HEK293 (cell line): Measurements from ENCODE around the gene SORT1.

Source experiments
- INSM2 ChIP-seq: fragments of 450-650 bp; formaldehyde crosslinking; IDR thresholded peaks from 2 replicates; pipeline ENCODE4 v1.5.1; 2016; ENCODE audit warnings: missing biosample characterization, missing genetic modification characterization
- MEIS1 ChIP-seq: sonication (generic); formaldehyde crosslinking; IDR thresholded peaks from 2 replicates; pipeline ENCODE4 v1.8.1; 2022; ENCODE audit warnings: missing genetic modification reagents, mild to moderate bottlenecking, borderline replicate concordance
- PRDM2 ChIP-seq: fragments of 450-650 bp; formaldehyde crosslinking; IDR thresholded peaks from 2 replicates; pipeline ENCODE4 v1.5.1; 2016; ENCODE audit warnings: missing biosample characterization, missing genetic modification characterization, borderline replicate concordance
- YY1 ChIP-seq: fragments of 450-650 bp; formaldehyde crosslinking; IDR thresholded peaks from 2 replicates; pipeline ENCODE4 v1.5.1; 2018; ENCODE audit warnings: missing biosample characterization, missing genetic modification characterization
- ZBTB20 ChIP-seq: fragments of 450-650 bp; formaldehyde crosslinking; IDR thresholded peaks from 2 replicates; pipeline ENCODE4 v1.5.1; 2016; ENCODE audit warnings: missing biosample characterization, missing genetic modification characterization
- ZBTB6 ChIP-seq: fragments of 450-650 bp; formaldehyde crosslinking; IDR thresholded peaks from 2 replicates; pipeline ENCODE4 v1.5.1; 2017; ENCODE audit warnings: missing biosample characterization, missing genetic modification characterization
- ZNF146 ChIP-seq: fragments of 450-650 bp; formaldehyde crosslinking; IDR thresholded peaks from 2 replicates; pipeline ENCODE4 v1.5.1; 2016; ENCODE audit warnings: missing biosample characterization, missing genetic modification characterization
- ZNF148 ChIP-seq: fragments of 450-650 bp; formaldehyde crosslinking; IDR thresholded peaks from 2 replicates; pipeline ENCODE4 v1.5.0; 2017; ENCODE audit warnings: missing biosample characterization, missing genetic modification characterization, borderline replicate concordance
- ZNF157 ChIP-seq: fragments of 450-650 bp; formaldehyde crosslinking; IDR thresholded peaks from 2 replicates; pipeline ENCODE4 v1.5.1; 2016; ENCODE audit warnings: missing biosample characterization, missing genetic modification characterization
- ZNF169 ChIP-seq: fragments of 450-650 bp; formaldehyde crosslinking; IDR thresholded peaks from 2 replicates; pipeline ENCODE4 v1.5.1; 2016; ENCODE audit warnings: missing biosample characterization, missing genetic modification characterization
- ZNF174 ChIP-seq: fragments of 450-650 bp; formaldehyde crosslinking; IDR thresholded peaks from 2 replicates; pipeline ENCODE4 v1.5.0; 2017; ENCODE audit warnings: missing biosample characterization, mild to moderate bottlenecking, missing genetic modification characterization
- ZNF223 ChIP-seq: fragments of 450-650 bp; formaldehyde crosslinking; IDR thresholded peaks from 2 replicates; pipeline ENCODE4 v1.5.1; 2016; ENCODE audit warnings: missing biosample characterization, missing genetic modification characterization
- ZNF248 ChIP-seq: fragments of 450-650 bp; formaldehyde crosslinking; IDR thresholded peaks from 2 replicates; pipeline ENCODE4 v1.5.1; 2017; ENCODE audit warnings: missing biosample characterization, missing genetic modification characterization
- ZNF302 ChIP-seq: fragments of 450-650 bp; formaldehyde crosslinking; IDR thresholded peaks from 2 replicates; pipeline ENCODE4 v1.5.1; 2016; ENCODE audit warnings: missing biosample characterization, missing genetic modification characterization, low read depth
- ZNF391 ChIP-seq: fragments of 450-650 bp; formaldehyde crosslinking; IDR thresholded peaks from 2 replicates; pipeline ENCODE4 v1.5.1; 2016; ENCODE audit warnings: low read depth, missing biosample characterization, missing genetic modification characterization, borderline replicate concordance
- ZNF510 ChIP-seq: fragments of 450-650 bp; formaldehyde crosslinking; IDR thresholded peaks from 2 replicates; pipeline ENCODE4 v1.5.1; 2018; ENCODE audit warnings: mild to moderate bottlenecking, missing genetic modification characterization, missing biosample characterization; ENCODE audit not compliant: insufficient replicate concordance
- ZNF624 ChIP-seq: fragments of 450-650 bp; formaldehyde crosslinking; IDR thresholded peaks from 2 replicates; pipeline ENCODE4 v1.5.1; 2017; ENCODE audit warnings: missing biosample characterization, missing genetic modification characterization
- ZNF626 ChIP-seq: fragments of 450-650 bp; sonication (Bioruptor Pico); formaldehyde crosslinking; IDR thresholded peaks from 2 replicates; pipeline ENCODE4 v1.5.1; 2018; ENCODE audit warnings: missing biosample characterization, missing genetic modification characterization, inconsistent platforms
- ZNF777 ChIP-seq: fragments of 450-650 bp; formaldehyde crosslinking; IDR thresholded peaks from 2 replicates; pipeline ENCODE4 v1.5.1; 2017; ENCODE audit warnings: missing biosample characterization, missing genetic modification characterization, borderline replicate concordance
- ZNF792 ChIP-seq: fragments of 450-650 bp; formaldehyde crosslinking; IDR thresholded peaks from 2 replicates; pipeline ENCODE4 v1.5.1; 2016; ENCODE audit warnings: missing biosample characterization, missing genetic modification characterization
- ZNF843 ChIP-seq: fragments of 450-650 bp; formaldehyde crosslinking; IDR thresholded peaks from 2 replicates; pipeline ENCODE4 v1.5.1; 2016; ENCODE audit warnings: missing biosample characterization, missing genetic modification characterization
- ZSCAN4 ChIP-seq: fragments of 450-650 bp; formaldehyde crosslinking; IDR thresholded peaks from 2 replicates; pipeline ENCODE4 v1.5.1; 2017; ENCODE audit warnings: missing biosample characterization, missing genetic modification characterization

Gene SORT1

GRCh38 chr1:109425391-109426280 is 27.9 kb upstream of the SORT1 start (continued):
- 0 out of 2 replicates have a peak, but pooled peaks have one; percentile 49 for TF ChIP-seq INSM2 (tag by site-specific recombination)
- no peak for TF ChIP-seq MEIS1 (CRISPR knock-in tag)
- TF ChIP-seq ZNF626 = no peak
- no peak for TF ChIP-seq ZNF148 (tag by site-specific recombination)
- no peak for TF ChIP-seq ZNF248 (tag by site-specific recombination)
- TF ChIP-seq ZNF157 (tag by site-specific recombination) = peak; percentile 92
- no peak for TF ChIP-seq ZNF169 (tag by site-specific recombination)
- no peak for TF ChIP-seq ZBTB6
- peak; percentile 40 for TF ChIP-seq ZNF843 (tag by site-specific recombination)
- TF ChIP-seq YY1 (tag by site-specific recombination) = 0 out of 2 replicates have a peak, but pooled peaks have one; percentile 15
- no peak for TF ChIP-seq ZNF223 (tag by site-specific recombination)
- TF ChIP-seq ZNF391 (tag by site-specific recombination) = peak; percentile 71; the same call in 1 of the 2 replicates
- TF ChIP-seq ZNF302 (tag by site-specific recombination) = no peak
- no peak for TF ChIP-seq ZNF146 (tag by site-specific recombination)
- TF ChIP-seq ZNF777 (tag by site-specific recombination) = 0 out of 2 replicates have a peak, but pooled peaks have one; percentile 14
- TF ChIP-seq ZSCAN4 (tag by site-specific recombination) = no peak
- TF ChIP-seq PRDM2 (tag by site-specific recombination) = no peak
- no peak; the same call in 1 of the 2 replicates for TF ChIP-seq ZBTB20 (tag by site-specific recombination)
- TF ChIP-seq ZNF624 (tag by site-specific recombination) = no peak
- no peak for TF ChIP-seq ZNF174
- no peak for TF ChIP-seq ZNF510
- peak; percentile 37; the same call in 1 of the 2 replicates for TF ChIP-seq ZNF792 (tag by site-specific recombination)
